ENCODE data around the gene TBC1D22A. TPM values are rescaled to one million over a fixed set of nuclear protein-coding genes. Genes with fewer than 3 reads are reported as not detected.

Gene TBC1D22A
- total and polyA plus RNA-seq, 8 donors = 14.4 to 33.5 (median 15.7) TPM

DNA sequence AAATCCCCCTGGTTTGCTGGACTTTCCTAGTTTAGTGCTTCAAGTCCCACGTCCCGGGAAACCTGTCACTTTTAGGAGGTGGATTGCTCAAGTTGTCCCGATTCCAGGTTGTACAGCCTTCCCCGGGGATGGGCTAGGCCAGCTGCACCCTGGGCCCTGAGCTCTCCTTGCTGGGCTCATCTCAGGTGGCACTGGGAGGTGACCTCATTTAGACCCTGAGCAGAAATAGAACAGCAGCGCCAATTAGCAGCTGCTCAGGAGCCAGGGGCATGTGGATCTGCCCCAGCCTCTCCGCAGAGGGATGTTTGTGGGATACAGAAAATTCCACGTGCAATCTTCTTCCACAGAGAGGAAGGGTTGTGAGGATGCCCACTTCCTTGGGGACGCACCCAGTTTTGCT, 14.8 kb upstream of the TBC1D22A start:
- TF ChIP-seq, protein P1, sequence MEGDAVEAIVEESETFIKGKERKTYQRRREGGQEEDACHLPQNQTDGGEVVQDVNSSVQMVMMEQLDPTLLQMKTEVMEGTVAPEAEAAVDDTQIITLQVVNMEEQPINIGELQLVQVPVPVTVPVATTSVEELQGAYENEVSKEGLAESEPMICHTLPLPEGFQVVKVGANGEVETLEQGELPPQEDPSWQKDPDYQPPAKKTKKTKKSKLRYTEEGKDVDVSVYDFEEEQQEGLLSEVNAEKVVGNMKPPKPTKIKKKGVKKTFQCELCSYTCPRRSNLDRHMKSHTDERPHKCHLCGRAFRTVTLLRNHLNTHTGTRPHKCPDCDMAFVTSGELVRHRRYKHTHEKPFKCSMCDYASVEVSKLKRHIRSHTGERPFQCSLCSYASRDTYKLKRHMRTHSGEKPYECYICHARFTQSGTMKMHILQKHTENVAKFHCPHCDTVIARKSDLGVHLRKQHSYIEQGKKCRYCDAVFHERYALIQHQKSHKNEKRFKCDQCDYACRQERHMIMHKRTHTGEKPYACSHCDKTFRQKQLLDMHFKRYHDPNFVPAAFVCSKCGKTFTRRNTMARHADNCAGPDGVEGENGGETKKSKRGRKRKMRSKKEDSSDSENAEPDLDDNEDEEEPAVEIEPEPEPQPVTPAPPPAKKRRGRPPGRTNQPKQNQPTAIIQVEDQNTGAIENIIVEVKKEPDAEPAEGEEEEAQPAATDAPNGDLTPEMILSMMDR (IDR thresholded peaks at IDR 0.05) = no peak
- peak in 1 of 4 donors; percentile 13 for DNase-seq
- Histone ChIP-seq H3K27ac (no peak overlapping the region), H3K4me1 (peaks cover 14 to 42% of the 10 kb centered on the region in 2 donors), H3K27me3 (no peaks in the 10 kb centered on the region), H3K9me3 (no peaks in the 10 kb centered on the region), H3K36me3 (no peaks in the 10 kb centered on the region), H3K4me3 (no peak overlapping the region)
- intact Hi-C loops (cut with DNase I) = no loop called here
- no peak for ATAC-seq

DNA sequence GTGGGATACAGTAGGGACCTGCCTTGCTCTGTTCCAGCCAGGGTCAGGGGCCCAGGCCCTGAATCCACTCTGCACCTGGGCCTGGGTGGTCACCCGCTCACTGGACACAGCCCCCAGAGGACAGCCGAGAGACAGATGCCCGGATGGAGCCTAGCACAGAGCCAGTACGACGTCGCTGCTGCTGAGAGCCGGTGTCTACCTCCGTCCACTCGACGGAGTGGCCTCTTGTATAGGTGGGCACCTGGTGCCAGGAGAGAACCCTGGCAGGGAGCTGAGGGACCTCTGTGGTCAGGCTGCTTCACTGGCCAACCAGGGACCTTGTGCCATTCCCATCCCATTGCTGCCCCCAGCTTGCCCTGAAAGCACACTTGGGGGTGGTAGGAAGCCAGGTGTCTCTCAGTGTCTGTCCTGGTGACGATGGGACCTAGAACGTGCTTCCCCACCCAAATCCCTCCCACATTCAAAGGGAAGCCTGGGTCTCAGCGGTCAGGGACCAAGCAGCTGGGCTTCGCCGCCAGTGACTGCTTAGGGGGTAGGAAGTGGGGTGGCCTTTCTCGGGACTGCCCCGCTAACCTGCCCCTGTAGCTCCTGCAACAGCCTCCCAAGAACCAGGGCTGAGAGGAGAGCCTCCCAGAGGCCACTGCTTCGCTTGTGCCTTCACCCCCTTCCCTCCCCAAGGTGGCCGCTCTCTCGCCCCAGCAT, 14.1 kb upstream of the TBC1D22A start:
- H3K27me3 ChIP-seq = no peaks in the 10 kb centered on the region
- no peaks in the 10 kb centered on the region for H3K9me3 ChIP-seq
- H3K4me3 ChIP-seq = no peak overlapping the region
- ATAC-seq (no peak), DNase-seq (peak in 1 of 4 donors; percentile 60)
- H3K27ac ChIP-seq = peak overlapping the region; percentile 29 to 46
- TF ChIP-seq, protein P1 (IDR thresholded peaks at IDR 0.05) = no peak
- no peaks in the 10 kb centered on the region for H3K36me3 ChIP-seq
- intact Hi-C loops (cut with DNase I) = no loop called here
- peaks cover 14 to 49% of the 10 kb centered on the region in 2 donors for H3K4me1 ChIP-seq

DNA sequence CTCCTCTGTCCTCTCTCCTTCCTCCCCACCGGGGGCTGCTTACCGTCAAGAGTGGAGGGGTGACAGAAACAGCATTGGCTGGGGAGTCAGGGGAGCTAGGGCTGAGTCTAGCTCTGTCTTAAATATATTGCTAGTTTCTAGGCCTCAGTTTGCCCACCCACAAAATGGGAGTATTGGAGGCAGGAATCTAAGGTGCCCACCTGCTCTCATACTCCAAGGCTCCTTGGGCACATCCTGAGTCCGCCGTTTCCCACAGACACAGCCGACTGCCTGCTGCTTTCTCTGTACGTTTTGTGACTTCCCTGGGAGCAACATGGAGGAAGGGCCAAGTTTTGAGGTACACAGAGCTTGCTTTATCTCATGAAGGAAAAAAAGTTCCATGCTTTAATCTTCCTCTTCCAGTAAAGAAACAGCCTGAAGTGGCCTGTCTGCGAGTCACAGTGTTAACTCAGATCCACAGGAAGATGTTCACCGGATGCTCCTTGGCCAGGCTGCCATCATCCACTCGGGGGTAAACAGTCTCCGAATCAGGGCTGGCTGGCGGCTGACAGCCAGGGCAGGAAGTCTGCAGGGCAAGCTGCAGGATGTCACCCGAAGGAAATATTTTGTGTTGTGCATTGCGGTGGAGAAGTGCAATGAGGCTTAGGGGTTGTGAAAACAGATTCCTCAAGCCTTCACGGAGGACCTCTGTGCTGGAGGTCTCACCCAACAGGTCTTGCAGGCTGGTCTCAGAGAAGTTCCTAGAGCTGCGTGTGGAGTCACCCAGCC, 13.4 kb upstream of the TBC1D22A start:
- Histone ChIP-seq H3K9me3 (no peaks in the 10 kb centered on the region), H3K27me3 (no peaks in the 10 kb centered on the region), H3K36me3 (no peaks in the 10 kb centered on the region), H3K4me1 (peaks cover 19 to 56% of the 10 kb centered on the region in 2 donors), H3K4me3 (no peak overlapping the region), H3K27ac (peak overlapping the region; percentile 29 to 46)
- DNase-seq = peak in 2 of 4 donors; percentile 55 to 64
- intact Hi-C loops (cut with DNase I) = no loop called here
- TF ChIP-seq, protein P1 (IDR thresholded peaks at IDR 0.05) = no peak
- no peak for ATAC-seq

DNA sequence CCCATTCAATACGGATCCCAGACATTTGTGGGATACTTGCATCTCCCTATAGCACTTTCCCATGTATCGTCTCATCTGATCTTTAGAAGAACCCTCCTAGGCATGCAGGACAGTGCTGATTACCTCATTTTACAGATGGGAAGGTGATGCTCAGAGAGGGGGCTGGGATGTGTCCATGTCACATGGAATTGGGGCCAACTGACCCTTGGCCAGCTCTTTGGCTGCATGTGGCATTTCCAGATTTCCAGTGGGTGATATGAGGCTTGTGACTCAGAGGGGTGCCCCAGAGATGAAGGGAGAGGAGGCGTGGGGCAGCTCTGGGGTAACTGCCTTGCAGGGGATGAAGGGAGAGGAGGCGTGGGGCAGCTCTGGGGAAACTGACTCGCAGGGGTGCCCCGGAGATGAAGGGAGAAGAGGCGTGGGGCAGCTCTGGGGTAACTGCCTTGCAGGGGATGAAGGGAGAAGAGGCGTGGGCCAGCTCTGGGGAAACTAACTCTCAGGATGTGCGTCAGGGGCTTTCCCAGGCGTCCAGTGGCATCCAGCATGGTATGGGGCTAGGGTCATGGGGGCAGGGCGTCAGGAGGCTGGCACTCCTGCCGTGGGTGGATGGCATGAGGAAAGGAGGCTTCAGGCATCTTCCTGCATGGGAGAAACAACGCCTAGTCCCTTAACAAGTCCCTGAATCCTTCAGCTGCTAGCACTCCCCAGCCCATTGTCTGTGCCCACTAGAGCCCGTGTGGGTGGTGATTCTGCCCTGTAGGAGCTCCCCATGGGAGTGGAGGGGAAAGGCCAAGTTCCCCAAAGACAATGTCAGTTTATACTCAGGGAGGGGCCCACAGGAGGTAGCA, 12.5 kb upstream of the TBC1D22A start:
- intact Hi-C loops (cut with DNase I) = no loop called here
- Histone ChIP-seq H3K36me3 (no peaks in the 10 kb centered on the region), H3K9me3 (no peaks in the 10 kb centered on the region), H3K4me3 (no peak overlapping the region), H3K4me1 (peaks cover 27 to 65% of the 10 kb centered on the region in 2 donors), H3K27ac (peak overlapping the region; percentile 29 to 46), H3K27me3 (no peaks in the 10 kb centered on the region)
- DNase-seq (peak in 1 of 4 donors; percentile 51), ATAC-seq (no peak)
- TF ChIP-seq, protein P1 (IDR thresholded peaks at IDR 0.05) = no peak

DNA sequence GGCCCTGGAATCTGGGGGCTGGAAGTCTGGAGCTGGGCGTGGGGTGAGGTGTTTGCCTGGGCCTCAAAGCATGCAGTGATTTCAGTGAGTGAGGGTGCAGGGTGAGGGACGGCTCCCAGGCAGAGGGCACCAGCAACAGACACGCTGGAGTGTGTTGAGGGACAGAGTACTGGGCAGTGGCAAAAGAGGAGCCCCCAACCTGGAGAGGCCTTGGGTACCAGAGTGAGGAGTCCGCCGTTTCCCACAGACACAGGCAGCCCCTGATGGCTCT, 12.0 kb upstream of the TBC1D22A start:
- H3K4me1 ChIP-seq = peaks cover 27 to 70% of the 10 kb centered on the region in 2 donors
- no peak overlapping the region for H3K4me3 ChIP-seq

More for the DNA sequence above, 12.0 kb upstream of the TBC1D22A start:
- Histone ChIP-seq H3K27ac (peak overlapping the region in 1 of 2 donors; percentile 11), H3K27me3 (no peaks in the 10 kb centered on the region), H3K36me3 (no peaks in the 10 kb centered on the region), H3K9me3 (no peaks in the 10 kb centered on the region)
- intact Hi-C loops (cut with DNase I) = no loop called here
- ATAC-seq (no peak), DNase-seq (peak in 1 of 4 donors; percentile 22)
- TF ChIP-seq, protein P1 (IDR thresholded peaks at IDR 0.05) = no peak

Data from left lung (tissue), 10 donors.